Dedifferentiated amniotic fluid mesenchymal stem cell (primary cell): ENCODE data around the gene HMCN2.
"Not testable (repeated sequence)": the region's sequence is repeated elsewhere in the genome, so short reads cannot be mapped to it uniquely, and the experiment has no call there.

Source experiments
- DNase-seq: peaks from one replicate; pipeline ENCODE4 v3.0.0-alpha.2; 2016; ENCODE audit errors: extremely low spot score

The HMCN2 gene

GRCh38 chr9:130387905-130388304, 122.3 kb downstream of the HMCN2 start:
- no peak for DNase-seq

DNA sequence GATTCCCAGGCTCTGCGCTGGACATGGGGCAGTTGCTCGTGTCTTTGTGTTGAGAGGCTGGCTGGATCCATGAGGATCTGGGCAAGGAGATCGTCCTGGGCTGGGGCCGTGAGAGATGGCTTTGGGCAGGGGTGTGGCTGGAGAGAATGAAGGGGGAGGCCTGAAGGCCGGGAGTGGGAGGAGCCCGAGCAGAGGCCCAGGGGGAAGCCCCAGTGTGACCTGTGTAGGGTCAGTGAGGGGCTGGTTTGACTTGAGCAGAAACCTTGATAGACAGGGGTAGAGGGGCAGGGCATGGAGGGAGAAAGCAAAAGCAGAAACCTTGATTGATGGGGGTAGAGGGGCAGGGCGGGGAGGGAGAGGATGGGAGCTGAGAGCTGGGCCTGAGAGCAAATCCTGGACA, 124.8 kb downstream of the HMCN2 start:
- no peak for DNase-seq

DNA sequence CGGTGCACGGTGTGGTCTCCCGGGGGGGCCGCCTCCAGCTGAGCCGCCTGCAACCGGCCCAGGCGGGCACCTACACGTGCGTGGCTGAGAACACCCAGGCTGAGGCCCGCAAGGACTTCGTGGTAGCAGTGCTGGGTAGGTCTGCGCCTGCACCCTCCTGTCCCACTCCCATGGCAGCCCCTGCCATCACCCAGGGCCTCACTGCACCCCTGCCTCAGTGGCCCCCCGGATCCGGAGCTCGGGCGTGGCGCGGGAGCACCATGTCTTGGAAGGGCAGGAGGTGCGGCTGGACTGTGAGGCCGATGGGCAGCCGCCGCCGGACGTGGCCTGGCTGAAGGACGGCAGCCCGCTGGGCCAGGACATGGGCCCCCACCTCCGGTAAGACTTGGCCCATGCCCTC, 125.4 kb downstream of the HMCN2 start:
- DNase-seq, result no peak

- no peak for DNase-seq
These were observed 126.3 kb downstream of the HMCN2 start for GRCh38 chr9:130391866-130392265.

DNA sequence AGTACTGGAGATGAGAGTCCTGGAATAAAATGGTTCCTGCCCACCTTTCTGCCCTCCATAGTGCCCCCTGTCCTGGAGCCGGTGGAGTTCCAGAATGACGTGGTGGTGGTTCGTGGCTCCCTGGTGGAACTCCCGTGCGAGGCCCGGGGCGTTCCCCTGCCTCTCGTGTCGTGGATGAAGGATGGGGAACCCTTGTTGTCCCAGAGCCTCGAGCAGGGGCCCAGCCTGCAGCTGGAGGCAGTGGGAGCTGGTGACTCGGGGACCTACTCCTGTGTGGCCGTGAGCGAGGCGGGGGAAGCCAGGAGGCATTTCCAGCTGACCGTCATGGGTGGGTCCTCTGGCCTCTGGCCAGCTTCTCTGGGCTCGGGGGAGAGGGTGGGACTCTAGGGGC, 128.1 kb downstream of the HMCN2 start:
- no peak for DNase-seq

DNA sequence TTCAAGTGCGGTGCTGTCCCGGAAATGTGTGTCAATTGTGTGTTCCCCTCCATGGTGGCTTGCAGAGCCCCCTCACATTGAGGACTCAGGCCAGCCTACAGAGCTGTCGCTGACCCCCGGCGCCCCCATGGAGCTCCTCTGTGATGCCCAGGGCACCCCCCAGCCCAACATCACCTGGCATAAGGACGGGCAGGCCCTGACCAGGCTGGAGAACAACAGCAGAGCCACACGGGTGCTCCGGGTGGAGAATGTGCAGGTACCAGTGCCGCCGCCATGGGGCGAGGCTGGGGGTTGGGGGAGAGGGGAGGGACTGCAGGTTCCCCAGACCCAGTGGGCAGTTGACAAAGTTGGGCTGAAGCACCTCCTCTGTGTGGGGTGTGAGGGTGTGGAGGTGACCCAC, 128.8 kb downstream of the HMCN2 start:
- no peak for DNase-seq

DNA sequence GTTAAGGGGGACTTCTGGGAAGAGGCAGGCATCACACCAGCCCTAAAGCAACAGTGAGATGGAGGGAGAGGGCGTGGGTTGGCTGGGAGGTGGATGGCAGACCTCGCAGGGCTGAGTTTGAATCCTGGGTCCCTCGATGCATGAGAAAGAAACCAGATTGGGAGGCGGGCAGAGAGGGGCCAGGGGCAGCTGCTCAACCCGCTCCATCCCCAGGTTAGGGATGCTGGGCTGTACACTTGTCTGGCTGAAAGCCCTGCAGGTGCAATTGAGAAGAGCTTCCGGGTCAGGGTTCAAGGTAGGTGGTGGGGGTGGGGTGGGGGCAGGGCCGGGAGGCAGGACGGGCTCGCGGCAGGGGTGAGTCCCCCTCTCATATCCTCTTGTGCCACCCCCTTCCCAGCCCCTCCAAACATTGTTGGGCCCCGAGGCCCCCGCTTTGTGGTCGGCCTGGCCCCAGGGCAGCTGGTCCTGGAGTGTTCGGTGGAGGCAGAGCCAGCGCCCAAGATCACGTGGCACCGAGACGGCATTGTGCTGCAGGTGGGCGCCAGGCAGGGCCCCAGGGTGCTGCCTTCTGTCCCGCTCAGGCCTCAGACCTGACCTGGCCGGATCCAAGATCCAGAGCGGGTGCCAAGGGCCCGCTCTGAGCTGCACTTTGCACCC, 129.4 kb downstream of the HMCN2 start:
- DNase-seq, result no peak

DNA sequence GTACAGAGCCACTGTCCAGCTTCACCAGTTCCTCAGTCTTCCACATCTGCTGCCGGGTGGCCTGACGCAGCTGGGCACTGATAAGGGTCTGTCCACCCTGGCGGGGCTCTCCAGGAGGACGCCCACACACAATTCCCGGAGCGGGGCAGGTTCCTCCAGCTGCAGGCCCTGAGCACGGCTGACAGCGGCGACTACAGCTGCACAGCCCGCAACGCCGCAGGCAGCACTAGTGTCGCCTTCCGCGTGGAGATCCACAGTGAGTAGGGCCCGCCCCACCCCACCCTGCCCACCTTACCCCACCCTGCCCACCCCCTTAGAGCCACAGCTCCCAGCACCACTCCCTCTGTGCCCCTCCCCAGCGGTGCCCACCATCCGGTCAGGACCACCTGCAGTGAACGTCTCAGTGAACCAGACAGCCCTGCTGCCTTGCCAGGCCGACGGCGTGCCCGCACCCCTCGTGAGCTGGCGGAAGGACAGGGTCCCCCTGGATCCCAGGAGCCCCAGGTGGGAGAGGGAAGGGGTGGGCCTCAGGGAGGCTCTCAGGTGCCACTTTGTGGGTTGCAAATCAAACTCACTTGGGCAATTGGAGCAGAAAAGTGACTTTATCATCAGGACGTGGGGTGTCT, 130.4 kb downstream of the HMCN2 start:
- DNase-seq, result no peak

GRCh38 chr9:130396581-130396980, 131.0 kb downstream of the HMCN2 start:
- DNase-seq, result no peak

- DNase-seq, result no peak
These were observed 133.1 kb downstream of the HMCN2 start for GRCh38 chr9:130398487-130399240.

DNA sequence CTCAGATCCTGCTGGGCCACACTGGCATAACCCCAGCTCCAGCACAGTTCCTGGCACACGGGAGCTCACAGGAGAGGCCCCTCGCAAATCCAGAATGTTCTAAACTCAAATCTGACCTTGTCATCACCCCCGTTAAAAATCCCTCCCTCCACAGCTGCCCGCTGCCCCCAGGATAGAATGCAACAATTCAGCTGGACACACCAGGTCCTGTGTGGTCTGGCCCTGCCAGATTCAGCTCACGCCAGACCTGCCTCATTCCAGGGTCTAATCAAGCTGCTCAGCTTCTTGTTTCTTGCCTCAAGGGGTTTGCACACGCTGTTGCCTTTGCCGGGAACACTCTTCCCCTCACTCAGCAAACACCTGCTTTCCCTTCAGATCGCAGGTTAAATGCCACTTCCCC, 134.2 kb downstream of the HMCN2 start:
- no peak for DNase-seq

GRCh38 chr9:130400870-130401269, 135.3 kb downstream of the HMCN2 start:
- no peak for DNase-seq

DNA sequence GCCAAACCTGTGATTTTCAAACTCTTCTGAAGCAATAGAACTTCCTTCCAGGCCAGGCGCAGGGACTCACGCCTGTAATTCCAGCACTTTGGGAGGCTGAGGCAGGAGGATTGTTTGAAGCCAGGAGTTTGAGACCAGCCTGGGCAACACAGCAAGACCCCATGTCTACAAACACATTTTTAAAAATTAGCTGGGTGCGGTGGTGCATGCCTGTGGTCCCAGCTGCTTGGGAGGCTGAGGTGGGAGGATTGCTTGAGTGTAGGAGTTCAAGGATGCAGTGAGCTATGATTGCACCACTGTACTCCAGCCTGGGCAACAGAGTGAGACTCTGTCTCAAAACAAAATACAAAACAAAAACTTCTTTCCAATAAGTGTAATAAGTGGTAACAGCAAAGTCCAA, 136.2 kb downstream of the HMCN2 start:
- not testable (repeated sequence) for DNase-seq

DNA sequence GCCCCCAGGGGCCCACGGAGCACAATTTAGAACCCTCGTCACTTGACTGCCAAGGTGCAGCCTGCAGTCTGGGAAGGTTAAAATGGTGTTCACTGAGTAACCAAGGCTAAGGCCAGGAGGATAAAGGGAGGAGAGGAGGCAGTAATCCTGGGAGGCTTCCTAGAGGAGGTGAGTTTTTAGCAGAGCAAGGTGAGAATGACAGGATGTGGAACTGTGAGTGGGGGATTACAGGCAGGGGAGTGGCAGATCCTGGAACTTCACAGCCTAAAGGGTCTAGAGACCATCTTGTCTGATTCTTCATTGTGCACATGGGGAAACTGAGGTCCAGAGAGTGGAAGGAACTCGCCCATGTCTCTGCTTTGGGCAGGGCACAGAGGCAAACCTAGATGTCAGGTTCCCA, 136.7 kb downstream of the HMCN2 start:
- no peak for DNase-seq

- DNase-seq, result no peak
These were observed 137.3 kb downstream of the HMCN2 start for GRCh38 chr9:130402645-130403440.

GRCh38 chr9:130405657-130406257, 140.2 kb downstream of the HMCN2 start:
- no peak for DNase-seq

- DNase-seq, result no peak
These were observed 140.8 kb downstream of the HMCN2 start for GRCh38 chr9:130406278-130406895.

DNA sequence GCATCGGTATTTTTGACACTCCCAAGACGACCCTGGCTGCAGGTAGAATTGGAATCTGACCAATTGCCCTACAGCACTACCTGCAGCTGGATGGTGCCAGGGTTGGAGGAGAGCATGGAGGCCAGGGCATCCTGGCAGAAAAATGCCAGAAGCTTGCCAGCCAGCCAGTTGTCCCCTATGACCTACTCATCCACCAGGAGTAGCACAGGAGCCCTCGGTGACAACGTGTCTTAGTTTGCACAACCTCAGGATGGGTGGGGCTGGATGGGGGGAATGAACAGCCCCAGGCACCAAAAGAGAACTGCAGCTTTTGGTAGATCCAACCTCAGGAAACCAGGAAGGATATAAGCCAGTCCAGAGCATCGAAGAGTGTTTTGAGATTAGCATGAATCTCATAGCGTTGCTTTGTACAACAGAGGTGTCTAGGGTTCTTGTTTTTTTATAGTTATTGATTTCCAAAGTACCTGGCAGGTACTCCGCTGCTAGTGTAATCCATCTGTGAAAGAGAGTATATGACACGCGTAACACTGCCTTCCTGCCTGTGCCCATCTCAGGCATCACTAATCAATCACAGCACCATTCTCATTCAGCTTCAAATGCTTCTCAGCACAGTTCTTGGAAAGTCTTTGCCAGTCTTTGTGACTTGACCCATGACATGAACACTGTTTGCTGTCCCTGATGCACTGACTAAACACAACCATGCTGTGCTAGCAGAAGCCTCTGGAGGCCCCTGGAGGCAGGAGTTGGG, 142.5 kb downstream of the HMCN2 start:
- no peak for DNase-seq

- no peak for DNase-seq
These were observed 143.1 kb downstream of the HMCN2 start for GRCh38 chr9:130408669-130409068.

GRCh38 chr9:130409246-130409645, 143.7 kb downstream of the HMCN2 start:
- no peak for DNase-seq

- DNase-seq, result no peak
These were observed 144.9 kb downstream of the HMCN2 start for GRCh38 chr9:130410443-130410842.
